Epithelial cell of proximal tubule (primary cell): ENCODE data around the gene NDUFB4. TPM values are rescaled to one million over a fixed set of nuclear protein-coding genes. Genes with fewer than 3 reads are reported as not detected.

Experiments
- DNase-seq: peaks from one replicate; pipeline ENCODE4 v3.0.0-alpha.2; 2011; ENCODE audit warnings: low read depth
- H3K4me3 ChIP-seq: 2 replicates; pipeline ENCODE4 v1.5.1; 2011; ENCODE audit warnings: low read depth, mild to moderate bottlenecking, low read length
- total RNA-seq: library from RNA; depleted of rRNA; stranded (reverse); fragments of >200 nt; gene quantifications from 2 replicates; pipeline ENCODE4 v1.2.3, GENCODE V29; 2015
- TF ChIP-seq, protein P1 (sequence below): conservative IDR thresholded peaks from 2 replicates; pipeline ENCODE4 v1.5.1; 2012; ENCODE audit warnings: low read depth, mild to moderate bottlenecking, low read length

NDUFB4 gene
- total RNA-seq, 1 donor from 2014 or later: 172 TPM

DNA sequence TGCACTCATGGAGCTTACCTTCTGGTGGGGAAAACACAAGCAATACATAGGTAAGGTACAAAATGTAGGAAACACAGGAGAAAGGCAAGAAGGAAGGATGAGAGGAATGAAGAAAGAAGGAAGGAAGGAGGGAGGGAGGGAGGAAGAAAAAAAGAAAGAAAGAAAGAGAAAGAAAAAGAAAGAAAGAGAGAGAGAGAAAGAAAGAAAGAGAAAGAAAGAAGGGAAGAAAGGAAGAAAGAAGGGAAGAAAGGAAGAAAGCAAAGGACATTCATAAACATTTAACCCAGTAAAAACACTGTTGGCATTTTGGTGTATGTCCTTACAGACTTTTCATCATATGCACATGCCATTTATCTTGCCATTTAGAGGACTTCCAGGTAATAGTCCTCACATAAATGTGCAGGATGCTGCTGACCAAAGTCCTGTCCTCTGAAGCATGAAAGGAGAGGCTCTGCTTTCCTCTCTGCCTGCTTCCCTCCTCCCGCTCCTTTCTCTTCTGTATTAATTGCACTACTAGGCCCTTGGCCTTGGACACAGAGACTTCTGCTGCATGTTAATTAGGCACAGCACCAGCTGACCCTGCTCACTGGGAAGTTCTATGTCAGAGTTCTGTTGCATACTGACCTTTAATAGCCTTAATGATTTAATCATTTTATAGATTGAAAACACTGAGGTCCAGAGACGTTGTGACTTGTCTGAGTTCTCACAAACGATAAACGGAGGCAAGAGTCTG is 29.7 kb upstream of the NDUFB4 start:
- no peak overlapping the region for H3K4me3 ChIP-seq
- DNase-seq: no peak
- TF ChIP-seq, protein P1, sequence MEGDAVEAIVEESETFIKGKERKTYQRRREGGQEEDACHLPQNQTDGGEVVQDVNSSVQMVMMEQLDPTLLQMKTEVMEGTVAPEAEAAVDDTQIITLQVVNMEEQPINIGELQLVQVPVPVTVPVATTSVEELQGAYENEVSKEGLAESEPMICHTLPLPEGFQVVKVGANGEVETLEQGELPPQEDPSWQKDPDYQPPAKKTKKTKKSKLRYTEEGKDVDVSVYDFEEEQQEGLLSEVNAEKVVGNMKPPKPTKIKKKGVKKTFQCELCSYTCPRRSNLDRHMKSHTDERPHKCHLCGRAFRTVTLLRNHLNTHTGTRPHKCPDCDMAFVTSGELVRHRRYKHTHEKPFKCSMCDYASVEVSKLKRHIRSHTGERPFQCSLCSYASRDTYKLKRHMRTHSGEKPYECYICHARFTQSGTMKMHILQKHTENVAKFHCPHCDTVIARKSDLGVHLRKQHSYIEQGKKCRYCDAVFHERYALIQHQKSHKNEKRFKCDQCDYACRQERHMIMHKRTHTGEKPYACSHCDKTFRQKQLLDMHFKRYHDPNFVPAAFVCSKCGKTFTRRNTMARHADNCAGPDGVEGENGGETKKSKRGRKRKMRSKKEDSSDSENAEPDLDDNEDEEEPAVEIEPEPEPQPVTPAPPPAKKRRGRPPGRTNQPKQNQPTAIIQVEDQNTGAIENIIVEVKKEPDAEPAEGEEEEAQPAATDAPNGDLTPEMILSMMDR: no peak

DNA sequence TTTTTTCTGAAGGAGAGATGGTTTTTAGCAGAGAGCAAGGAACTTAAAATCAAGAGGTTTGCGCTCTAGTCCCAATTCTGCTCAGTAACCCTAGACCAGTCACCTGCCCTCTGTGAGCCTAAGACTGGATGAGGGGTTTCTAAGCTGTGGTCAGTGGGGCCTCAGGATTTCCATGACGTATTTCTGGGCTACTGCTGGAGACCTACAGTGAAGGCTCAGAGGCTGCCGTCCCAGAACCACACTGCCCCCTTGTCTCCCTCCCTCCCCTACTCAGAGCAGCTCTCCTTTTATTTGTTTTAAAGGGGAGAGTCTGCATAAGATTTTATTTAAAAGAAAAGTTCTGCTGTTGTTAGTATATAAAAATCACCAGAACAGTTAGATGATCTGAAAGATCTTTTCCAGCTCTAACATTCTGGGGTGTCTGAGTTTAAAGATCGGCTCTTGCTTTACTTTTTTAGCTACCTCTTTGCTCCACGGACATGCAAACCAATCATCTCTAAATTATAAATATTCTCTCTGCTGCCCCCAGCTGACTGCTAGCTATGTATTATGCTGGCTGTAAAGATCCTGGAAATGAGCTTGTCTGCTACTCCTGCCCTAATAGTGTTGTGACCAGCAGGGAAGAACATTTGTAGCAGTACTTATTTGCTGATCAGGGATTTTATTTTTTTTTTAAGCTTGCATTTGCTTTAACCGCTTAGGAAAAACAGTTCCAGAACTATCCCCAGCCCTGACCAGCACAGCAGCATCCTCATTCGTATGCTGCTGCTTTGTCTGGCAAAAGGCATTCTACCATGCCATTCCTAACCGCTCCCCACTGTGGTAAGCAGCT is 28.6 kb upstream of the NDUFB4 start:
- TF ChIP-seq, protein P1: peak; percentile 49
- no peak overlapping the region for H3K4me3 ChIP-seq
- no peak for DNase-seq

DNA sequence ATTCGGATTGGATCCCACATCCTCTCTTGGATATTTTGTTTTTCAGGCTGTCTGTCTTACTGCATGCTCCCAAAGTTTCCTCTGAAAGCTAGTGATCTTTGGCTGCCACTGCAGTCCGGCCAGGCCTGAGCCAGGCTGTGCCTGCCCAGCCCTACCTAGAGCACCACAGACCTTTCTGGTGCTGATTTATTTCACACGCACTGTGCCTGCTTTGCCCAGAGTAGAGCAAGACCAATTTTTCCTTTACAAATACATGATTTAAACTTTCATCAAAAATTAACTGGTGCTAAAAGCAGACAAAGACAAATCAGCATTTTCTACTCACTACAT is 28.0 kb upstream of the NDUFB4 start:
- DNase-seq: no peak
- TF ChIP-seq, protein P1: no peak
- H3K4me3 ChIP-seq: no peak overlapping the region

DNA sequence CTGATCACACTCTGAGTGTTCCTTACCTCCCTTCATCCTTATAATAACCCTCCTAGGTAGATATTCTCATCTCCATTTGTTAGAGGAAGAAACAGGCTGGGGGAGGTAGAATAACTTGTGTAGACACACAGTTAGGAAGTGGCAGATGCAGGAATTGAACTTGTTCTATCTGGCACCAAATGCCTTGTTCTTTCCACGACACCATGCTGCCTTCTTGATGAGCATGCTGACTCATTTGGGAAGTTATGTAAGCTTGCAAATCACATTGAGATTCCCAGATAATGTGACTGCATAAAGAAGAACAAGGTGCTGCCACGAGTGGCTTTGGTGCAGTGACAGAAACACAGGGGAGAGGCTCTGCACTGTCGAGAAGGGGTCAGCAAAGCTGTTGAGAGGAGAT is 27.5 kb upstream of the NDUFB4 start:
- DNase-seq: no peak
- H3K4me3 ChIP-seq: no peak overlapping the region
- TF ChIP-seq, protein P1: no peak

DNA sequence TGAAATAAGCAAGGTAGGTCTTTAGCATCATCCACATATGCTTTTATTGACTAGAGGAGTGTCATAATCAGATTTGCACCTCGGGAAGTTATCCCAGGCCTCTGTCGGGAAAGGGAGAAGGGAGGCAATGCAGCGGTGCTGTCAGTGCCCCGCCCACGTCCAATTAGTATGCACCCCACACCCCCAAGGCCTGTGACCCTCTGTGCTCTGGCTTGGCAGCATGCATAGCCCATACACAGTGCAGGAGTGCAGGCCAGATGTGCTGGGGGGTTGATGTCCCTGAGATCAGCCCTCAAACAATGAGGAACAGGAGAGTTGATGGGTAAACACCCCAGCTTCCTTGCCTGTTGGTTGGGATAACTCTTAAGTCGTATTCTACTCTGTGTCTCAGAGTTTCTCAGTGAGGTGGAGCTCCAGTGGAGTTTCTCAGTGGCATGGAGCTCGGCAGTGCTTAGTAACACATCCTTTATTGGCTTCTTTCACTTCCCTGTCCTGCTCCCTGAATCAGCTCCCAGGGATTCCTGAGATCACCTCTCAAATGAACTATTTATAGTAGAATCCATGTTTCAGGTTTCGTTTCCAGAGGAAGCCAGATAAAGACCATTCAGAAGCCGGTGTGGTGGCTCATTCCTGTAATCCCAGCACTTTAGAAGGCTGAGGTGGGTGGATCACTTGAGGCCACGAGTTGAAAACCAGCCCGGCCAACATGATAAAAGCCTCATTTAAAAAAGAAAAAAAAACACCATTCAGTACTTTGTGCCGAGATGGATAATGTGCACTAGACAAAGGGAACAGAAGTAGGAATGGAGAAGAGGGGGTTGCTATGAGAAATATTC is 26.7 kb upstream of the NDUFB4 start:
- no peak for DNase-seq

DNA sequence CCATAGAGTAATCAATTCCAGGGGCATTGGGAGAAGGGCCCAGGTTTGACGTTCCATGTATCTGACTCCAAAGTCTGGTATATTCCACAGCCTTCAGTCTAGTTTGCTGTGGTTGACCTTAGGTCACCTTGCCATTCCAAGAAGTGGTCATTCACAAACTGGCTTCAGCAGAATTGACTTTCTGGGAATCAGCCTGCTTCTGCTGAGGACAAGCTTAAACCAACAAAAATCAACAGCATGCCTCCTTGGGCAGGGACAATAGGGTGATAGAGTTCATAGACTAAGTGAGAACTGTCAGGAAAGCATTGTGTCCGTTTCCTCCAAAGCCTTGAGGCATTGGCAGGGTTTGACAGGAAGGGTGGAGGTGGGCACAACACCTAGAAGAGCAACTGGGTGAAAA is 24.1 kb upstream of the NDUFB4 start:
- no peak for DNase-seq
- TF ChIP-seq, protein P1: no peak
- no peak overlapping the region for H3K4me3 ChIP-seq

More for the DNA sequence above, 26.7 kb upstream of the NDUFB4 start:
- TF ChIP-seq, protein P1: no peak
- no peak overlapping the region for H3K4me3 ChIP-seq
